ENCODE results near the gene JPH2.

DNA sequence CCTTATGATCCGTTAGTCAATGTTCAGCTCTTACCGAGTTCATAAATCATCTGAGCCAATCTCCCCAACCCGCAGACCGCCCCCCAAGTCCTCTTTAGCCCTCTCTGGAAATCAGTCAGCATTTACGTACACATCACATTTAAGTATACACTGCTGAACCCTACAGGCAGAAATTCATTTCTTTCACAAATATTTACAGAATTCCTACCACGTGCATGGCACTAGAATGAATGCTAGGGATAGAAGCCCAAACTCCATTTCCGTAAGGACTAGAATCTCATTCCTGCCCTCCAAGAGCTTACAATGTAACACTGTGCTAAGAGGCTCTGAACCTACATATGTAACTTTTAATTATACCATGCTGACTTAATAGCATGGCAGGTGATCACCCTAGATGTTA lies 21.8 kb upstream of the JPH2 start:
- TF ChIP-seq RXRA (IDR thresholded peaks at IDR 0.05), result no peak
- TF ChIP-seq SP1 (IDR thresholded peaks at IDR 0.05), result no peak
- TF ChIP-seq, protein P1, sequence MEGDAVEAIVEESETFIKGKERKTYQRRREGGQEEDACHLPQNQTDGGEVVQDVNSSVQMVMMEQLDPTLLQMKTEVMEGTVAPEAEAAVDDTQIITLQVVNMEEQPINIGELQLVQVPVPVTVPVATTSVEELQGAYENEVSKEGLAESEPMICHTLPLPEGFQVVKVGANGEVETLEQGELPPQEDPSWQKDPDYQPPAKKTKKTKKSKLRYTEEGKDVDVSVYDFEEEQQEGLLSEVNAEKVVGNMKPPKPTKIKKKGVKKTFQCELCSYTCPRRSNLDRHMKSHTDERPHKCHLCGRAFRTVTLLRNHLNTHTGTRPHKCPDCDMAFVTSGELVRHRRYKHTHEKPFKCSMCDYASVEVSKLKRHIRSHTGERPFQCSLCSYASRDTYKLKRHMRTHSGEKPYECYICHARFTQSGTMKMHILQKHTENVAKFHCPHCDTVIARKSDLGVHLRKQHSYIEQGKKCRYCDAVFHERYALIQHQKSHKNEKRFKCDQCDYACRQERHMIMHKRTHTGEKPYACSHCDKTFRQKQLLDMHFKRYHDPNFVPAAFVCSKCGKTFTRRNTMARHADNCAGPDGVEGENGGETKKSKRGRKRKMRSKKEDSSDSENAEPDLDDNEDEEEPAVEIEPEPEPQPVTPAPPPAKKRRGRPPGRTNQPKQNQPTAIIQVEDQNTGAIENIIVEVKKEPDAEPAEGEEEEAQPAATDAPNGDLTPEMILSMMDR (IDR thresholded peaks at IDR 0.05; ENCODE audit: low read depth, low read length, missing input control), result no peak
- no peak for TF ChIP-seq EGR1 (IDR thresholded peaks at IDR 0.05; ENCODE audit: low read depth in 2 of 2)
- TF ChIP-seq TAF1 (conservative IDR thresholded peaks at IDR 0.05), result no peak
- TF ChIP-seq, protein P2, sequence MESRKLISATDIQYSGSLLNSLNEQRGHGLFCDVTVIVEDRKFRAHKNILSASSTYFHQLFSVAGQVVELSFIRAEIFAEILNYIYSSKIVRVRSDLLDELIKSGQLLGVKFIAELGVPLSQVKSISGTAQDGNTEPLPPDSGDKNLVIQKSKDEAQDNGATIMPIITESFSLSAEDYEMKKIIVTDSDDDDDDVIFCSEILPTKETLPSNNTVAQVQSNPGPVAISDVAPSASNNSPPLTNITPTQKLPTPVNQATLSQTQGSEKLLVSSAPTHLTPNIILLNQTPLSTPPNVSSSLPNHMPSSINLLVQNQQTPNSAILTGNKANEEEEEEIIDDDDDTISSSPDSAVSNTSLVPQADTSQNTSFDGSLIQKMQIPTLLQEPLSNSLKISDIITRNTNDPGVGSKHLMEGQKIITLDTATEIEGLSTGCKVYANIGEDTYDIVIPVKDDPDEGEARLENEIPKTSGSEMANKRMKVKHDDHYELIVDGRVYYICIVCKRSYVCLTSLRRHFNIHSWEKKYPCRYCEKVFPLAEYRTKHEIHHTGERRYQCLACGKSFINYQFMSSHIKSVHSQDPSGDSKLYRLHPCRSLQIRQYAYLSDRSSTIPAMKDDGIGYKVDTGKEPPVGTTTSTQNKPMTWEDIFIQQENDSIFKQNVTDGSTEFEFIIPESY (IDR thresholded peaks at IDR 0.05), result no peak
- TF ChIP-seq RAD21 (IDR thresholded peaks at IDR 0.05), result no peak
- TF ChIP-seq, protein P3, sequence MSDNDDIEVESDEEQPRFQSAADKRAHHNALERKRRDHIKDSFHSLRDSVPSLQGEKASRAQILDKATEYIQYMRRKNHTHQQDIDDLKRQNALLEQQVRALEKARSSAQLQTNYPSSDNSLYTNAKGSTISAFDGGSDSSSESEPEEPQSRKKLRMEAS (IDR thresholded peaks at IDR 0.05), result no peak
